ENCODE data around the gene C12orf42. TPM values are rescaled to one million over a fixed set of nuclear protein-coding genes. Genes with fewer than 3 reads are reported as not detected.

C12orf42 gene
- total and polyA plus RNA-seq, 10 of the 15 experiments (the other 5 are each of a cell fraction or from before 2014, with no cell fraction given), result 1.4 to 7.0 (median 2.4) TPM

DNA sequence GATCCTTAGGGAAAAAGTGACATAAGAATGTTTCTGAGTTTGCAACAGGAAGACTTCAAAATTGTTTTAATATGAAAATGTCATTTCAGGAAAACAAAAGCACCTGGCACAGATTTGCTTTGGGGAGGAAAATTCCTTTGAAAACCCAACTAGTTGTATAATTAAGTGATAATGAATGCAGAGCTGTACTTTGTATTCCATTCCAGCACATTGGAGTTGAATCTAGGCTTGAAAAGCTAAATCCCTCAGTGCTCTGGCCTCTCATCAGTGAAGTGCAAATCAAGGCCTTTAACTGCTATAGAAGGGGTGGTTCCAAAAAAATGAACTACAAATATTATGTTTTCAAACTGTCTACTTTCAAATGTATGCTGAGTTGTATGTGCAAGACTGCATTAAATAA, 19.6 kb upstream of the C12orf42 start:
- no peaks in the 10 kb centered on the region for H3K79me2 ChIP-seq (ENCODE audit: control insufficient read depth, insufficient read depth, low read length)
- in situ Hi-C loops (cut with MboI), result no loop called here
- DNase-seq (ENCODE audit: low read depth, low spot score) (no peak), FAIRE-seq (no peak), ATAC-seq (no peak)
- no peak overlapping the region for H3K27ac ChIP-seq (ENCODE audit: control insufficient read depth, insufficient read depth)
- H3K4me3 ChIP-seq, result no peak overlapping the region
- H3K9ac ChIP-seq (ENCODE audit: control insufficient read depth, insufficient read depth, low read length), result no peak overlapping the region
- H2AFZ ChIP-seq (ENCODE audit: control insufficient read depth, low read depth, low read length), result no peak overlapping the region
- TF ChIP-seq ZZZ3 (IDR thresholded peaks at IDR 0.05; ENCODE audit: control insufficient read depth, insufficient read length, low read depth) (no peak), POLR2AphosphoS5 (IDR thresholded peaks at IDR 0.05; ENCODE audit: low read length) (no peak), TARDBP (IDR thresholded peaks at IDR 0.05; ENCODE audit: borderline replicate concordance) (no peak), NFYA (IDR thresholded peaks at IDR 0.05; ENCODE audit: borderline replicate concordance, low read depth, low read length) (no peak), RB1 (IDR thresholded peaks at IDR 0.05; ENCODE audit: borderline replicate concordance) (no peak), BMI1 (IDR thresholded peaks at IDR 0.05; ENCODE audit: borderline replicate concordance) (no peak)
- CTCF ChIA-PET, result interaction anchor here (0.6 to 1.4 kb wide), 3 partner anchors 16 to 33 kb away, joined by 3 to 5 read pairs (median 4); no protein-coding TSS in a partner anchor
- intact Hi-C loops (cut with micrococcal nuclease; ENCODE audit: unreplicated experiment), result no loop called here
- H3K36me3 ChIP-seq (ENCODE audit: control insufficient read depth in 2 of 2, insufficient read depth in 2 of 2, low read length in 1 of 2), result no peaks in the 10 kb centered on the region
- H3K4me1 ChIP-seq (ENCODE audit: control insufficient read depth, insufficient read depth, low read length), result no peaks in the 10 kb centered on the region
- POLR2A ChIA-PET, result no interaction called here
- SMC1A ChIA-PET (ENCODE audit: uncharacterized antibody, unreplicated experiment), result interaction anchor here (0.8 to 2.8 kb wide), 3 partner anchors 9 to 33 kb away, joined by 3 to 7 read pairs (median 6); no protein-coding TSS in a partner anchor
- H3K4me2 ChIP-seq (ENCODE audit: control insufficient read depth, insufficient read depth), result no peak overlapping the region
- RAD21 ChIA-PET (ENCODE audit: unreplicated experiment), result interaction anchor here (0.7 to 1.4 kb wide), 2 partner anchors 15 to 32 kb away, joined by 3 to 5 read pairs; no protein-coding TSS in a partner anchor
- no peaks in the 10 kb centered on the region; the same call in 1 of the 3 replicates for H3K9me3 ChIP-seq (replicated peaks; ENCODE audit: control insufficient read depth, insufficient read depth, low read length)
- H3K27me3 ChIP-seq (replicated peaks in 1 of 2; ENCODE audit: control insufficient read depth in 2 of 2, insufficient read depth in 2 of 2, low read length in 1 of 2), result no peaks in the 10 kb centered on the region
- no peaks in the 10 kb centered on the region for H4K20me1 ChIP-seq (ENCODE audit: control insufficient read depth, insufficient read depth)
- BruUV-seq (replicated peaks), result no TSS peak

DNA sequence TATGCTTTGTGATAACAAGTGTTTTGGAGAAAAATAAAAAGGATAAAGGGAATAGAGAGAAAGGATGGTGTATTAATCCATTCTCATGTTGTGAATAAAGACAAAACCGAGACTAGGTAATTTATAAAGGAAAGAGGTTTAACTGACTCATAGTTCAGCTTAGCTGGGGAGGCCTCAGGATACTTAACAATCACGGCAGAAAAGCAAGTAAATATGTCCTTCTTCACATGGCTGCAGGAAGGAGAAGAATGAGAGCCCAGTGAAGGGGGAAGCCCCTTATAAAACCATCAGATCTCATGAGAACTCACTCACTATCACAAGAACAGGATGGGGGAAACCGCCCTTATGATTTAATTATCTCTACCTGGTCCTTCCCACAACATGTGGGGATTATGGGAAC, 18.1 kb upstream of the C12orf42 start:
- no peak for DNase-seq (ENCODE audit: low read depth, low spot score)
- H3K27me3 ChIP-seq (replicated peaks in 1 of 2; ENCODE audit: control insufficient read depth in 2 of 2, insufficient read depth in 2 of 2, low read length in 1 of 2), result no peaks in the 10 kb centered on the region
- H3K4me1 ChIP-seq (ENCODE audit: control insufficient read depth, insufficient read depth, low read length), result no peaks in the 10 kb centered on the region
- no peak for FAIRE-seq
- H4K20me1 ChIP-seq (ENCODE audit: control insufficient read depth, insufficient read depth), result no peaks in the 10 kb centered on the region
- WGBS (ENCODE audit: insufficient coverage, insufficient replicate concordance, low lambda C conversion rate, missing lambda C conversion rate), result 40% methylated on average over 3 of the region's 3 CpGs
- no peak for ATAC-seq
- intact Hi-C loops (cut with micrococcal nuclease; ENCODE audit: unreplicated experiment), result no loop called here
- no peak overlapping the region for H3K9ac ChIP-seq (ENCODE audit: control insufficient read depth, insufficient read depth, low read length)
- ChIA-PET POLR2A (no interaction called here), CTCF (no interaction called here), RAD21 (ENCODE audit: unreplicated experiment) (no interaction called here), SMC1A (ENCODE audit: uncharacterized antibody, unreplicated experiment) (interaction anchor here (0.7 to 2.8 kb wide), 4 partner anchors 11 to 34 kb away, joined by 3 to 7 read pairs (median 4); no protein-coding TSS in a partner anchor)
- H2AFZ ChIP-seq (ENCODE audit: control insufficient read depth, low read depth, low read length), result no peak overlapping the region
- no TSS peak for BruUV-seq (replicated peaks)
- in situ Hi-C loops (cut with MboI), result no loop called here
- no peak overlapping the region for H3K4me2 ChIP-seq (ENCODE audit: control insufficient read depth, insufficient read depth)
- H3K9me3 ChIP-seq (replicated peaks; ENCODE audit: control insufficient read depth, insufficient read depth, low read length), result peaks cover 2% of the 10 kb centered on the region; the same call in 2 of the 3 replicates
- no peak overlapping the region for H3K27ac ChIP-seq (ENCODE audit: control insufficient read depth, insufficient read depth)
- H3K36me3 ChIP-seq (ENCODE audit: control insufficient read depth in 2 of 2, insufficient read depth in 2 of 2, low read length in 1 of 2), result no peaks in the 10 kb centered on the region
- no peak overlapping the region for H3K4me3 ChIP-seq
- no peaks in the 10 kb centered on the region for H3K79me2 ChIP-seq (ENCODE audit: control insufficient read depth, insufficient read depth, low read length)
- TF ChIP-seq, protein P1, sequence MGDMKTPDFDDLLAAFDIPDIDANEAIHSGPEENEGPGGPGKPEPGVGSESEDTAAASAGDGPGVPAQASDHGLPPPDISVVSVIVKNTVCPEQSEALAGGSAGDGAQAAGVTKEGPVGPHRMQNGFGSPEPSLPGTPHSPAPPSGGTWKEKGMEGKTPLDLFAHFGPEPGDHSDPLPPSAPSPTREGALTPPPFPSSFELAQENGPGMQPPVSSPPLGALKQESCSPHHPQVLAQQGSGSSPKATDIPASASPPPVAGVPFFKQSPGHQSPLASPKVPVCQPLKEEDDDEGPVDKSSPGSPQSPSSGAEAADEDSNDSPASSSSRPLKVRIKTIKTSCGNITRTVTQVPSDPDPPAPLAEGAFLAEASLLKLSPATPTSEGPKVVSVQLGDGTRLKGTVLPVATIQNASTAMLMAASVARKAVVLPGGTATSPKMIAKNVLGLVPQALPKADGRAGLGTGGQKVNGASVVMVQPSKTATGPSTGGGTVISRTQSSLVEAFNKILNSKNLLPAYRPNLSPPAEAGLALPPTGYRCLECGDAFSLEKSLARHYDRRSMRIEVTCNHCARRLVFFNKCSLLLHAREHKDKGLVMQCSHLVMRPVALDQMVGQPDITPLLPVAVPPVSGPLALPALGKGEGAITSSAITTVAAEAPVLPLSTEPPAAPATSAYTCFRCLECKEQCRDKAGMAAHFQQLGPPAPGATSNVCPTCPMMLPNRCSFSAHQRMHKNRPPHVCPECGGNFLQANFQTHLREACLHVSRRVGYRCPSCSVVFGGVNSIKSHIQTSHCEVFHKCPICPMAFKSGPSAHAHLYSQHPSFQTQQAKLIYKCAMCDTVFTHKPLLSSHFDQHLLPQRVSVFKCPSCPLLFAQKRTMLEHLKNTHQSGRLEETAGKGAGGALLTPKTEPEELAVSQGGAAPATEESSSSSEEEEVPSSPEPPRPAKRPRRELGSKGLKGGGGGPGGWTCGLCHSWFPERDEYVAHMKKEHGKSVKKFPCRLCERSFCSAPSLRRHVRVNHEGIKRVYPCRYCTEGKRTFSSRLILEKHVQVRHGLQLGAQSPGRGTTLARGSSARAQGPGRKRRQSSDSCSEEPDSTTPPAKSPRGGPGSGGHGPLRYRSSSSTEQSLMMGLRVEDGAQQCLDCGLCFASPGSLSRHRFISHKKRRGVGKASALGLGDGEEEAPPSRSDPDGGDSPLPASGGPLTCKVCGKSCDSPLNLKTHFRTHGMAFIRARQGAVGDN (IDR thresholded peaks at IDR 0.05), result no peak
- TF ChIP-seq RB1 (IDR thresholded peaks at IDR 0.05; ENCODE audit: borderline replicate concordance), result no peak
- TF ChIP-seq MEF2A (IDR thresholded peaks at IDR 0.05; ENCODE audit: insufficient read depth, low read depth, low read length), result no peak
- no peak for TF ChIP-seq ZBTB11 (CRISPR knock-in tag; IDR thresholded peaks at IDR 0.05)
- TF ChIP-seq MAX (IDR thresholded peaks at IDR 0.05; ENCODE audit: low read depth, low read length), result no peak

Data from GM12878 (cell line).